Nephron (organoid): ENCODE data around the gene METTL8.
"Not testable (repeated sequence)": the region's sequence is repeated elsewhere in the genome, so short reads cannot be mapped to it uniquely, and the experiment has no call there.

Experiments used
- H3K27ac Mint-ChIP-seq, 3 experiments: 2 replicates each; pipeline ENCODE4 v1.8.0; 2020; ENCODE audit warnings: mixed read lengths in 3 of 3, mild to moderate bottlenecking in 2 of 3, moderate library complexity in 1 of 3
- H3K27me3 Mint-ChIP-seq: 2 replicates; pipeline ENCODE4 v1.8.0; 2021; ENCODE audit warnings: low read depth, mild to moderate bottlenecking, moderate library complexity, mixed read lengths
- H3K36me3 Mint-ChIP-seq: 2 replicates; pipeline ENCODE4 v1.8.0; 2020; ENCODE audit warnings: low read depth, mixed read lengths
- H3K4me1 Mint-ChIP-seq: 2 replicates; pipeline ENCODE4 v1.8.0; 2020; ENCODE audit warnings: mixed read lengths
- H3K4me3 Mint-ChIP-seq, 3 experiments: 2 replicates each; pipeline ENCODE4 v1.8.0; 2020; ENCODE audit warnings: mild to moderate bottlenecking in 3 of 3, mixed read lengths in 3 of 3, moderate library complexity in 2 of 3
- H3K9me3 Mint-ChIP-seq: 2 replicates; pipeline ENCODE4 v1.8.0; 2020; ENCODE audit warnings: mixed read lengths
- CTCF ChIP-seq, 3 experiments: fragments of 200-600 bp; sonication (generic); IDR thresholded peaks; one replicate each; pipeline ENCODE4 v1.5.0; 2021; ENCODE audit warnings: antibody characterized with exemption in 3 of 3; ENCODE audit not compliant: unreplicated experiment in 3 of 3

The METTL8 gene

GRCh38 chr2:171362396-171362795, 71.4 kb downstream of the METTL8 start:
- TF ChIP-seq CTCF (IDR thresholded peaks at IDR 0.05; ENCODE audit: unreplicated experiment in 3 of 3): no peak
- Mint-ChIP-seq H3K4me3 (no peak overlapping the region), H3K9me3 (peaks cover 24% of the 10 kb centered on the region), H3K4me1 (no peaks in the 10 kb centered on the region), H3K27me3 (no peaks in the 10 kb centered on the region), H3K36me3 (peaks cover 47% of the 10 kb centered on the region), H3K27ac (no peak overlapping the region)

GRCh38 chr2:171360905-171361304, 72.9 kb downstream of the METTL8 start:
- H3K27me3 Mint-ChIP-seq: no peaks in the 10 kb centered on the region
- no peak for TF ChIP-seq CTCF (IDR thresholded peaks at IDR 0.05; ENCODE audit: unreplicated experiment in 3 of 3)
- no peak overlapping the region for H3K4me3 Mint-ChIP-seq
- no peak overlapping the region for H3K27ac Mint-ChIP-seq
- peaks cover 23% of the 10 kb centered on the region for H3K9me3 Mint-ChIP-seq
- H3K36me3 Mint-ChIP-seq: peaks cover 46% of the 10 kb centered on the region
- no peaks in the 10 kb centered on the region for H3K4me1 Mint-ChIP-seq

- peaks cover 44% of the 10 kb centered on the region for H3K36me3 Mint-ChIP-seq
- not testable (repeated sequence) for H3K4me3 Mint-ChIP-seq, H3K27ac Mint-ChIP-seq, H3K4me1 Mint-ChIP-seq, H3K27me3 Mint-ChIP-seq
- peaks cover 30% of the 10 kb centered on the region for H3K9me3 Mint-ChIP-seq
Observed at GRCh38 chr2:171353746-171354145, 80.0 kb downstream of the METTL8 start.

GRCh38 chr2:171348056-171348455, 85.7 kb downstream of the METTL8 start:
- Mint-ChIP-seq H3K9me3 (peaks cover 9% of the 10 kb centered on the region), H3K27ac (peak overlapping the region in 1 of 3 experiments; percentile 8), H3K4me3 (no peak overlapping the region), H3K4me1 (peaks cover 9% of the 10 kb centered on the region), H3K36me3 (peaks cover 2% of the 10 kb centered on the region), H3K27me3 (no peaks in the 10 kb centered on the region)
- TF ChIP-seq CTCF (IDR thresholded peaks at IDR 0.05; ENCODE audit: unreplicated experiment in 3 of 3): no peak

- peak overlapping the region in 1 of 3 experiments; percentile 8 for H3K27ac Mint-ChIP-seq
- H3K9me3 Mint-ChIP-seq: peaks cover 8% of the 10 kb centered on the region
- H3K4me3 Mint-ChIP-seq: no peak overlapping the region
- no peak for TF ChIP-seq CTCF (IDR thresholded peaks at IDR 0.05; ENCODE audit: unreplicated experiment in 3 of 3)
- H3K27me3 Mint-ChIP-seq: no peaks in the 10 kb centered on the region
- no peaks in the 10 kb centered on the region for H3K36me3 Mint-ChIP-seq
- peaks cover 10% of the 10 kb centered on the region for H3K4me1 Mint-ChIP-seq
Observed at GRCh38 chr2:171347591-171348032, 86.2 kb downstream of the METTL8 start.

GRCh38 chr2:171346723-171347557, 86.8 kb downstream of the METTL8 start:
- TF ChIP-seq CTCF (IDR thresholded peaks at IDR 0.05; ENCODE audit: unreplicated experiment in 3 of 3): no peak

More at GRCh38 chr2:171346723-171347557, 86.8 kb downstream of the METTL8 start:
- H3K4me3 Mint-ChIP-seq: no peak overlapping the region
- H3K4me1 Mint-ChIP-seq: peaks cover 17% of the 10 kb centered on the region
- H3K27me3 Mint-ChIP-seq: no peaks in the 10 kb centered on the region
- peaks cover 5% of the 10 kb centered on the region for H3K9me3 Mint-ChIP-seq
- no peak overlapping the region for H3K27ac Mint-ChIP-seq
- H3K36me3 Mint-ChIP-seq: no peaks in the 10 kb centered on the region
